HepG2 (cell line): ENCODE measurements around the gene LONP1. TPM values are rescaled to one million over a fixed set of nuclear protein-coding genes. Genes with fewer than 3 reads are reported as not detected.

Experiments
- ATAC-seq: fragments of 200-7000 bp; cut with Tn5 transposase; 3 replicates; pipeline ENCODE4 v1.9.1; 2020; ENCODE audit warnings: mild to moderate bottlenecking, moderate library complexity
- BruUV-seq: library from RNA; stranded (reverse); fragments of 400-500 nt; replicated peaks from 2 replicates; lab custom pipeline; 2021; lab: Mats Ljungman, UMichigan
- CTCF ChIA-PET: fragments of 300-600 bp; formaldehyde crosslinking; extraction: SDS; loops from one replicate; lab custom pipeline; 2021; ENCODE audit warnings: low total read pairs, inconsistent platforms, low intra/inter-chr PET ratio; lab: Yijun Ruan, JAX
- POLR2A ChIA-PET: fragments of 350-600 bp; sonication (Branson Sonifier 250); formaldehyde crosslinking; loops from one replicate; lab custom pipeline; 2020; ENCODE audit warnings: antibody characterized with exemption, inconsistent platforms; lab: Yijun Ruan, JAX
- DNase-seq: peaks from one replicate; pipeline ENCODE4 v3.0.0-alpha.2; 2015; ENCODE audit warnings: low spot score
- FAIRE-seq: peaks from 3 replicates; lab custom pipeline; 2011; peaks lifted over from hg19 to GRCh38; lab: Jason Lieb, UNC
- H2AFZ ChIP-seq: one replicate; pipeline ENCODE4 v1.6.1; 2011; ENCODE audit warnings: low read length, inconsistent platforms
- H3K27ac ChIP-seq: fragments of 300-600 bp; 3 replicates; pipeline ENCODE4 v1.8.0; 2011; ENCODE audit warnings: mixed run types, mild to moderate bottlenecking, mixed read lengths, low read length, inconsistent platforms; ENCODE audit not compliant: insufficient read depth; ENCODE audit errors: extremely low read length
- H3K27me3 ChIP-seq, 2 experiments: fragments of 200-600 bp in 1 of 2; 2 replicates in 1 of 2; 3 replicates in 1 of 2; pipeline versions ENCODE4 v1.6.0 to v1.8.0; 2011; ENCODE audit warnings: low read length in 2 of 2, mild to moderate bottlenecking in 2 of 2, moderate library complexity in 2 of 2, inconsistent platforms in 1 of 2; ENCODE audit not compliant: insufficient read depth in 2 of 2, control insufficient read depth in 1 of 2
- H3K36me3 ChIP-seq, 2 experiments: fragments of 200-600 bp in 1 of 2; replicated peaks in 1 of 2; 2 replicates in 1 of 2; 3 replicates in 1 of 2; pipeline versions ENCODE4 v1.5.1 to v1.8.0; 2011; ENCODE audit warnings: low read length in 2 of 2, inconsistent platforms in 1 of 2; ENCODE audit not compliant: insufficient read depth in 2 of 2, control insufficient read depth in 1 of 2
- H3K4me1 ChIP-seq: 2 replicates; pipeline ENCODE4 v1.5.1; 2012; ENCODE audit warnings: low read length, inconsistent platforms; ENCODE audit not compliant: insufficient read depth
- H3K4me2 ChIP-seq: 2 replicates; pipeline ENCODE4 v1.6.0; 2011; ENCODE audit warnings: low read depth, low read length, inconsistent platforms
- H3K4me3 ChIP-seq, 3 experiments: fragments of 200-600 bp in 1 of 3; sonication (generic), shearing (Covaris generic) in 1 of 3; replicated peaks in 1 of 3; 2 replicates each; pipeline ENCODE4 v1.5.1; 2011 to 2016; ENCODE audit warnings: low read length in 3 of 3, inconsistent platforms in 2 of 3, low read depth in 2 of 3, mild to moderate bottlenecking in 2 of 3, control low read depth in 1 of 3, mixed read lengths in 1 of 3; ENCODE audit not compliant: insufficient read depth in 1 of 3
- H3K79me2 ChIP-seq: one replicate; pipeline ENCODE4 v1.6.1; 2011; ENCODE audit warnings: low read length, inconsistent platforms; ENCODE audit not compliant: insufficient read depth
- H3K9ac ChIP-seq: 2 replicates; pipeline ENCODE4 v1.6.0; 2011; ENCODE audit warnings: mild to moderate bottlenecking, low read depth, low read length, inconsistent platforms; ENCODE audit not compliant: insufficient read depth
- H3K9me3 ChIP-seq: 2 replicates; pipeline ENCODE4 v1.5.1; 2012; ENCODE audit warnings: mild to moderate bottlenecking, low read length
- H4K20me1 ChIP-seq: 2 replicates; pipeline ENCODE4 v1.6.0; 2011; ENCODE audit warnings: inconsistent platforms, mild to moderate bottlenecking, low read length, moderate library complexity; ENCODE audit not compliant: insufficient read depth
- CREB1 ChIP-seq, 2 experiments: fragments of 450-650 bp in 1 of 2; IDR thresholded peaks; 2 replicates each; pipeline ENCODE4 v1.6.1; 2016 to 2017; ENCODE audit warnings: control low read depth in 1 of 2, mild to moderate bottlenecking in 1 of 2, missing compliant biosample characterization in 1 of 2, missing genetic modification characterization in 1 of 2
- MEF2D ChIP-seq: sonication (generic); formaldehyde crosslinking; IDR thresholded peaks from 2 replicates; pipeline ENCODE4 v1.5.1; 2020; ENCODE audit warnings: mild to moderate bottlenecking, missing genetic modification reagents
- NPAS2 ChIP-seq: sonication (generic); formaldehyde crosslinking; IDR thresholded peaks from 2 replicates; pipeline ENCODE4 v1.8.0; 2022; ENCODE audit warnings: mild to moderate bottlenecking, missing genetic modification reagents, borderline replicate concordance
- TMF1 ChIP-seq: sonication (generic); formaldehyde crosslinking; IDR thresholded peaks from 2 replicates; pipeline ENCODE4 v1.8.1; 2022; ENCODE audit warnings: low read depth, missing genetic modification reagents
- ZBTB8A ChIP-seq: sonication (generic); formaldehyde crosslinking; IDR thresholded peaks from 2 replicates; pipeline ENCODE4 v1.4.0; 2020; ENCODE audit warnings: mild to moderate bottlenecking, low read depth, missing genetic modification reagents, borderline replicate concordance
- ZHX1 ChIP-seq: sonication (generic); formaldehyde crosslinking; IDR thresholded peaks from 2 replicates; pipeline ENCODE4 v1.8.1; 2022; ENCODE audit warnings: low read depth, mild to moderate bottlenecking, missing genetic modification reagents
- WGBS: methylation state at CpG from one replicate; pipeline ENCODE4 v1.1.6; 2017; ENCODE audit warnings: low lambda C conversion rate; 5-methylcytosine and 5-hydroxymethylcytosine counted together
- in situ Hi-C: cut with HindIII; loops from 2 replicates; pipeline ENCODE4 v1.10.0; 2017; ENCODE audit warnings: low pct_unique_long_range_greater_than_20kb; ENCODE audit not compliant: extremely low pct_ligation_motif_present
- intact Hi-C: fragments of 100-400 bp; cut with micrococcal nuclease; formaldehyde crosslinking; loops from one replicate; pipeline ENCODE4 v1.10.0; 2022; ENCODE audit not compliant: unreplicated experiment
- polyA plus RNA-seq, 8 experiments: library from polyadenylated mRNA; depleted of rRNA in 3 of 8; stranded (reverse) in 7 of 8; unstranded in 1 of 8; fragments of >200 nt; fragmentation: Illumina TruSeq in 4 of 8; extraction: Trizol in 4 of 8; gene quantifications; 2 replicates each; pipeline versions ENCODE4 v1.2.1 to v1.2.3, GENCODE V29; 2011 to 2016; ENCODE audit warnings: low read depth in 4 of 8, missing spikeins in 1 of 8, mixed read lengths in 1 of 8; ENCODE audit not compliant: insufficient read depth in 1 of 8
- total RNA-seq, 5 experiments: library from RNA; depleted of rRNA; stranded (reverse); fragments of >200 nt; fragmentation: Illumina TruSeq; extraction: Trizol; gene quantifications; 2 replicates each; pipeline ENCODE4 v1.2.3, GENCODE V29; 2016; ENCODE audit warnings: low read depth in 1 of 5
- TF ChIP-seq, protein P1 (sequence below): sonication (generic); formaldehyde crosslinking; IDR thresholded peaks from 2 replicates; pipeline ENCODE4 v1.8.1; 2023; ENCODE audit warnings: mild to moderate bottlenecking, missing genetic modification reagents, borderline replicate concordance
- TF ChIP-seq, protein P2 (sequence below): IDR thresholded peaks from 2 replicates; pipeline ENCODE4 v1.6.1; 2012; ENCODE audit warnings: inconsistent platforms
- TF ChIP-seq, protein P3 (sequence below): sonication (generic); formaldehyde crosslinking; IDR thresholded peaks from 2 replicates; pipeline ENCODE4 v1.8.1; 2022; ENCODE audit warnings: mild to moderate bottlenecking, missing genetic modification reagents
- TF ChIP-seq, protein P4 (sequence below): sonication (generic); formaldehyde crosslinking; IDR thresholded peaks from 2 replicates; pipeline ENCODE4 v1.5.0; 2020; ENCODE audit warnings: mild to moderate bottlenecking, missing genetic modification reagents, borderline replicate concordance

Gene LONP1
- total and polyA plus RNA-seq, 2 of the 13 experiments (the other 11 are each of a cell fraction or from before 2014, with no cell fraction given) = 59.5 to 76.8 TPM

DNA sequence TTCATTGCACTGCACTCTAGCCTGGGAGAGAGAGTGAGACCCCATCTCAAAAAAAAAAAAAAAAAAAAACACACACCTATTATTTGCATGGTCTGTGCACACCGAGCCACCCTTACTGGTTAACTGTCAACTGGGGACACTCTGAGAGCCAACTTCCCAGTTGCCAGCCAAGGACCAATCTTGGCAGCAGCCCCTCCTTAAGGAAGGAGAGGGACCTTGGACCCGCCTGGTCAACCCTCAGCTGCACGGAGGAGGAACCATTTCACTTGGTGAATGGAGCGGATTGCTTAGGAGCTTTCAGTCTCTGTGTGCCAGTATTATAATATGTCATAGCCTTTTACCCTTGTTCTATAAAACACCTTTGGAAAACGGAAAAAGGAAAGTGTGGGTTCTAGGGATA is 64.5 kb downstream of the LONP1 start:
- H2AFZ ChIP-seq = no peak overlapping the region
- BruUV-seq = no TSS peak
- DNase-seq = no peak
- H3K9ac ChIP-seq = no peak overlapping the region
- no peak overlapping the region for H3K27ac ChIP-seq
- H3K27me3 ChIP-seq = no peaks in the 10 kb centered on the region
- in situ Hi-C loops = no loop called here
- no peak for ATAC-seq
- H3K36me3 ChIP-seq = peaks cover 32 to 75% of the 10 kb centered on the region in 2 experiments
- H3K79me2 ChIP-seq = peaks cover 1% of the 10 kb centered on the region
- H3K4me3 ChIP-seq = no peak overlapping the region
- ChIA-PET POLR2A (interaction anchor here (1.8 kb wide), 1 partner anchor 33 kb away, joined by 5 read pairs; the partner anchor contains the start of genes SAFB and SAFB2), CTCF (no interaction called here)
- H4K20me1 ChIP-seq = no peaks in the 10 kb centered on the region
- intact Hi-C loops = no loop called here
- TF ChIP-seq, protein P1, sequence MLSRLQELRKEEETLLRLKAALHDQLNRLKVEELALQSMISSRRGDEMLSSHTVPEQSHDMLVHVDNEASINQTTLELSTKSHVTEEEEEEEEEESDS (CRISPR knock-in tag) = no peak
- TF ChIP-seq, protein P2, sequence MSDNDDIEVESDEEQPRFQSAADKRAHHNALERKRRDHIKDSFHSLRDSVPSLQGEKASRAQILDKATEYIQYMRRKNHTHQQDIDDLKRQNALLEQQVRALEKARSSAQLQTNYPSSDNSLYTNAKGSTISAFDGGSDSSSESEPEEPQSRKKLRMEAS = no peak
- TF ChIP-seq NPAS2 (CRISPR knock-in tag) (no peak), CREB1 (IDR thresholded peaks at IDR 0.05) (no peak), CREB1 (CRISPR knock-in tag; IDR thresholded peaks at IDR 0.05) (no peak), ZHX1 (CRISPR knock-in tag) (no peak), TMF1 (CRISPR knock-in tag) (no peak), ZBTB8A (no peak), MEF2D (CRISPR knock-in tag) (no peak)
- TF ChIP-seq, protein P3, sequence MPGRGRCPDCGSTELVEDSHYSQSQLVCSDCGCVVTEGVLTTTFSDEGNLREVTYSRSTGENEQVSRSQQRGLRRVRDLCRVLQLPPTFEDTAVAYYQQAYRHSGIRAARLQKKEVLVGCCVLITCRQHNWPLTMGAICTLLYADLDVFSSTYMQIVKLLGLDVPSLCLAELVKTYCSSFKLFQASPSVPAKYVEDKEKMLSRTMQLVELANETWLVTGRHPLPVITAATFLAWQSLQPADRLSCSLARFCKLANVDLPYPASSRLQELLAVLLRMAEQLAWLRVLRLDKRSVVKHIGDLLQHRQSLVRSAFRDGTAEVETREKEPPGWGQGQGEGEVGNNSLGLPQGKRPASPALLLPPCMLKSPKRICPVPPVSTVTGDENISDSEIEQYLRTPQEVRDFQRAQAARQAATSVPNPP (CRISPR knock-in tag) = no peak
- TF ChIP-seq, protein P4, sequence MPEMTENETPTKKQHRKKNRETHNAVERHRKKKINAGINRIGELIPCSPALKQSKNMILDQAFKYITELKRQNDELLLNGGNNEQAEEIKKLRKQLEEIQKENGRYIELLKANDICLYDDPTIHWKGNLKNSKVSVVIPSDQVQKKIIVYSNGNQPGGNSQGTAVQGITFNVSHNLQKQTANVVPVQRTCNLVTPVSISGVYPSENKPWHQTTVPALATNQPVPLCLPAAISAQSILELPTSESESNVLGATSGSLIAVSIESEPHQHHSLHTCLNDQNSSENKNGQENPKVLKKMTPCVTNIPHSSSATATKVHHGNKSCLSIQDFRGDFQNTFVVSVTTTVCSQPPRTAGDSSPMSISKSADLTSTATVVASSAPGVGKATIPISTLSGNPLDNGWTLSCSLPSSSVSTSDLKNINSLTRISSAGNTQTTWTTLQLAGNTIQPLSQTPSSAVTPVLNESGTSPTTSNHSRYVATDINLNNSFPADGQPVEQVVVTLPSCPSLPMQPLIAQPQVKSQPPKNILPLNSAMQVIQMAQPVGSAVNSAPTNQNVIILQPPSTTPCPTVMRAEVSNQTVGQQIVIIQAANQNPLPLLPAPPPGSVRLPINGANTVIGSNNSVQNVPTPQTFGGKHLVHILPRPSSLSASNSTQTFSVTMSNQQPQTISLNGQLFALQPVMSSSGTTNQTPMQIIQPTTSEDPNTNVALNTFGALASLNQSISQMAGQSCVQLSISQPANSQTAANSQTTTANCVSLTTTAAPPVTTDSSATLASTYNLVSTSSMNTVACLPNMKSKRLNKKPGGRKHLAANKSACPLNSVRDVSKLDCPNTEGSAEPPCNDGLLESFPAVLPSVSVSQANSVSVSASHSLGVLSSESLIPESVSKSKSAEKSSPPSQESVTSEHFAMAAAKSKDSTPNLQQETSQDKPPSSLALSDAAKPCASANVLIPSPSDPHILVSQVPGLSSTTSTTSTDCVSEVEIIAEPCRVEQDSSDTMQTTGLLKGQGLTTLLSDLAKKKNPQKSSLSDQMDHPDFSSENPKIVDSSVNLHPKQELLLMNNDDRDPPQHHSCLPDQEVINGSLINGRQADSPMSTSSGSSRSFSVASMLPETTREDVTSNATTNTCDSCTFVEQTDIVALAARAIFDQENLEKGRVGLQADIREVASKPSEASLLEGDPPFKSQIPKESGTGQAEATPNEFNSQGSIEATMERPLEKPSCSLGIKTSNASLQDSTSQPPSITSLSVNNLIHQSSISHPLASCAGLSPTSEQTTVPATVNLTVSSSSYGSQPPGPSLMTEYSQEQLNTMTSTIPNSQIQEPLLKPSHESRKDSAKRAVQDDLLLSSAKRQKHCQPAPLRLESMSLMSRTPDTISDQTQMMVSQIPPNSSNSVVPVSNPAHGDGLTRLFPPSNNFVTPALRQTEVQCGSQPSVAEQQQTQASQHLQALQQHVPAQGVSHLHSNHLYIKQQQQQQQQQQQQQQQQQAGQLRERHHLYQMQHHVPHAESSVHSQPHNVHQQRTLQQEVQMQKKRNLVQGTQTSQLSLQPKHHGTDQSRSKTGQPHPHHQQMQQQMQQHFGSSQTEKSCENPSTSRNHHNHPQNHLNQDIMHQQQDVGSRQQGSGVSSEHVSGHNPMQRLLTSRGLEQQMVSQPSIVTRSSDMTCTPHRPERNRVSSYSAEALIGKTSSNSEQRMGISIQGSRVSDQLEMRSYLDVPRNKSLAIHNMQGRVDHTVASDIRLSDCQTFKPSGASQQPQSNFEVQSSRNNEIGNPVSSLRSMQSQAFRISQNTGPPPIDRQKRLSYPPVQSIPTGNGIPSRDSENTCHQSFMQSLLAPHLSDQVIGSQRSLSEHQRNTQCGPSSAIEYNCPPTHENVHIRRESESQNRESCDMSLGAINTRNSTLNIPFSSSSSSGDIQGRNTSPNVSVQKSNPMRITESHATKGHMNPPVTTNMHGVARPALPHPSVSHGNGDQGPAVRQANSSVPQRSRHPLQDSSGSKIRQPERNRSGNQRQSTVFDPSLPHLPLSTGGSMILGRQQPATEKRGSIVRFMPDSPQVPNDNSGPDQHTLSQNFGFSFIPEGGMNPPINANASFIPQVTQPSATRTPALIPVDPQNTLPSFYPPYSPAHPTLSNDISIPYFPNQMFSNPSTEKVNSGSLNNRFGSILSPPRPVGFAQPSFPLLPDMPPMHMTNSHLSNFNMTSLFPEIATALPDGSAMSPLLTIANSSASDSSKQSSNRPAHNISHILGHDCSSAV (CRISPR knock-in tag) = no peak
- H3K9me3 ChIP-seq = no peaks in the 10 kb centered on the region
- H3K4me1 ChIP-seq = no peaks in the 10 kb centered on the region
- no peak overlapping the region for H3K4me2 ChIP-seq
- 95% methylated on average over 5 of the region's 5 CpGs for WGBS
- FAIRE-seq = no peak
